HUES48 (cell line): Measurements from ENCODE around the gene NDUFAF2.

Source experiments
- H3K27ac ChIP-seq: one replicate; pipeline ENCODE4 v1.7.0; 2013; ENCODE audit warnings: low read depth, low read length, inconsistent platforms
- H3K27me3 ChIP-seq: 2 replicates; pipeline ENCODE4 v1.6.1; 2013; ENCODE audit warnings: mild to moderate bottlenecking, low read length; ENCODE audit not compliant: control insufficient read depth, insufficient read depth
- H3K36me3 ChIP-seq: 2 replicates; pipeline ENCODE4 v1.6.1; 2013; ENCODE audit warnings: low read length; ENCODE audit not compliant: control insufficient read depth, insufficient read depth
- H3K4me1 ChIP-seq: 2 replicates; pipeline ENCODE4 v1.6.1; 2013; ENCODE audit warnings: mild to moderate bottlenecking, low read length; ENCODE audit not compliant: control insufficient read depth, insufficient read depth
- H3K4me3 ChIP-seq: 2 replicates; pipeline ENCODE4 v1.5.1; 2013; ENCODE audit warnings: mild to moderate bottlenecking, low read depth, low read length
- H3K9ac ChIP-seq: 2 replicates; pipeline ENCODE4 v1.6.1; 2013; ENCODE audit warnings: mild to moderate bottlenecking, low read depth, low read length, moderate library complexity
- H3K9me3 ChIP-seq: 2 replicates; pipeline ENCODE4 v1.6.1; 2013; ENCODE audit warnings: low read length; ENCODE audit not compliant: control insufficient read depth, insufficient read depth

The NDUFAF2 gene, protein sequence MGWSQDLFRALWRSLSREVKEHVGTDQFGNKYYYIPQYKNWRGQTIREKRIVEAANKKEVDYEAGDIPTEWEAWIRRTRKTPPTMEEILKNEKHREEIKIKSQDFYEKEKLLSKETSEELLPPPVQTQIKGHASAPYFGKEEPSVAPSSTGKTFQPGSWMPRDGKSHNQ

DNA sequence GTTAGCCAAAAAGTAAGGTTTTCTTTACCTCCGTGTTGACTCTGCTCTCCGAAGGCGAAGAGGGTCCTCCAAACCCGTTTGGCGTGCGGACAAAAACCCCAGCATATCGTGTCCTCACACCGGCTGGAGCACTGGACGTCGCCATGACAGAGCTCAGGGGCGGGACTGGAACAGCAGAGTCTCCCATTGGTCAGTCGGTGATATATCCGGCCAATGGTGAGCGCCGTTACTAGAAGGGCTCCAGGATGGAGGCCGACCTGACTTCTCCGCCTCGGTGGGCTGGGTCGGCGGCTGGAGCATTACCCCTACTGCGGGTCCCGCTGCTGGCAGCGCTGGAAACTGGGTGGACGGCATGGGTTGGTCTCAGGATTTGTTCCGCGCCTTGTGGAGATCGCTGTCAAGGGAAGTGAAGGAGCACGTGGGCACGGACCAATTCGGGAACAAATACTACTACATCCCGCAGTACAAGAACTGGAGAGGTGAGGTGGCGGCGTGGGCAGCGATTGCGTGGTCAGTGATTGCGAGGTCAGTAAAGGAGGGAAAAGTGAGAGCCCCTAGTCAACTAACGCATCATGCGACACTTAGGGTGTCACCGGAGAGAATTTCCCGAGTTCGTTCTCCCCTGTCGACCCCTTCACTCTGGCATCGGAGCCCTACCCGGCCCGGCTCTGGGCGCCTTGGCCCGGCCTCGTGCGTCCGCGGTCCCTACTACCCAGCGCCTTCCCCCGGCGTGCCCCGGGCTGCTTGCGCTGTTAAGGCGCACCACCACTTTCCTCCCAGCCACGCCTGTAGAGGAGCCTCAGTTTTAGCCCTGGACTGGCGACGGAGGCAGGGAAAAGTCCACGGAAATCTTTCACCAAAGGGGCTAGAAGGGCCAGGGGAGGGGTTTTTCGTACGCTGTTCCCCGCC lies at the start of gene NDUFAF2, which contains the start of gene ERCC8:
Gene NDUFAF2, plus strand, starts transcription at position 302 of the 909 bp plus-strand sequence. Its CDS starts 51 bp downstream, at position 353.
Gene ERCC8, minus strand, starts transcription at position 167 of the 909 bp plus-strand sequence. Its CDS starts 62 bp downstream, at position 105.
- Histone ChIP-seq H3K9ac (peak within 1 kb of the TSS; percentile 76), H3K9me3 (no peaks in the 10 kb centered on the region), H3K36me3 (0 out of 2 replicates have a peak, but pooled peaks cover 5% of the 10 kb centered on the region), H3K4me1 (peaks cover 10% of the 10 kb centered on the region), H3K27ac (peak within 1 kb of the TSS; percentile 58), H3K4me3 (peak within 1 kb of the TSS; percentile 93), H3K27me3 (peaks cover 7% of the 10 kb centered on the region)

DNA sequence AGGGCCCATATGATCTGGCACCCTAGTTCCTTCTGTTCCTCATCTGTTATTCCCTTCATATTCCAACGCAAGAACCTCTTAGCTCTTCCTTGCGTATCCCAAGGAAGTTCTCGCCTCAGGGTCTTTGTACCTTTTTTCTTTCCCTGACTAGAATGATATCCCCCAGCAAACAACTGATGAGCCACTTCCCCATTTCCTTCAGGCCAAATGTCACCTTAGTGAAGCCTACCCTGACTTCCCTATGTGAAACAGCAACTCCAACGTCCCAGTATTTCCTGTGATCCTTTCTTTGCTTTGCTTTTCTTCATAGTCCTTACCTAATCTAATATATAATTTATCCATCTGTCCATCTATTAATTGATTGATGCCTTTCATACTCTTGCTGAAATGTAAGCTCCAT lies 48.0 kb upstream of the NDUFAF2 start:
- H3K4me3 ChIP-seq, result no peak overlapping the region
- peaks cover 2% of the 10 kb centered on the region for H3K4me1 ChIP-seq
- no peaks in the 10 kb centered on the region for H3K9me3 ChIP-seq
- H3K27me3 ChIP-seq, result no peaks in the 10 kb centered on the region
- H3K36me3 ChIP-seq, result peaks cover 57% of the 10 kb centered on the region
- no peak overlapping the region for H3K27ac ChIP-seq
- H3K9ac ChIP-seq, result no peak overlapping the region

DNA sequence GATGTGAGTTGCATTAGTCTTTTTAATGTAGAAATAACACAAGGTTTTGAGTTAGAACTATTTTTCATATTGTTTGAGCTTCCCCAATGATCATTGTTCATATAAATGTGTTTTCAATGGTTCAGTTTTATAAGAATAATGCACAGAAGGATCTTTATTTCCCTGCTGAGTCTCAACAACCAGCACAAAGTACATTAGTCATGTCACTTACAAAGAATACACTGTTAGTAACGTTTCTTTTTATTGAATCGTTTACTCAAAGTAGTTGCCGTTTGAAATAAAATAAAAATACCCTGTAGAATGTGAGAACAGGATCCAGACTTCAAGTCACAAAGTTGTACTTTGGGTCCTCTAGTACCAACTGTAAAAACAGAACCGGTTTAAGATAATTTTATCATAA lies 41.6 kb upstream of the NDUFAF2 start:
- H3K4me1 ChIP-seq, result peaks cover 6% of the 10 kb centered on the region; the same call in 1 of the 2 replicates
- H3K9me3 ChIP-seq, result no peaks in the 10 kb centered on the region
- H3K9ac ChIP-seq, result no peak overlapping the region
- no peaks in the 10 kb centered on the region for H3K27me3 ChIP-seq
- H3K27ac ChIP-seq, result no peak overlapping the region
- no peak overlapping the region for H3K4me3 ChIP-seq
- H3K36me3 ChIP-seq, result peaks cover 14% of the 10 kb centered on the region; the same call in 1 of the 2 replicates

DNA sequence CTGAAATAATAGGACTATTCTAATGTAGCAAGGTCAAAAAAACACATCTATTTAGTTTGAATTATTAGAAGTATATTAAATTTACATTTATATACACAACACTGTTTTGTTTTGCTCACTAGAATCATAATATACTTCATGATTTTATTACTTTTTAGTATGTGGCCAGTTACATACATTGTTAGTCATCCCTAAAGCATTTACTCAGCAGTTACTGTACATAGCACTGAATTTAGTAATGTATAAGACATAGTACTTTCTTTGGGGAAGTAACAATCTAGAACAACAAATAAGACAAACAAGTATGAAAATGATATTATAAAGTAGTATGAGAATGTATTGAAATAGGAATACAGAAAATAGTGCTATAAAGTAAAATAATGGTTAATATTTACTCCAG lies 28.4 kb upstream of the NDUFAF2 start:
- no peak overlapping the region for H3K4me3 ChIP-seq
- H3K9me3 ChIP-seq, result no peaks in the 10 kb centered on the region
- peaks cover 26% of the 10 kb centered on the region for H3K36me3 ChIP-seq
- no peak overlapping the region for H3K27ac ChIP-seq
- H3K9ac ChIP-seq, result no peak overlapping the region
- no peaks in the 10 kb centered on the region for H3K4me1 ChIP-seq
- no peaks in the 10 kb centered on the region for H3K27me3 ChIP-seq

DNA sequence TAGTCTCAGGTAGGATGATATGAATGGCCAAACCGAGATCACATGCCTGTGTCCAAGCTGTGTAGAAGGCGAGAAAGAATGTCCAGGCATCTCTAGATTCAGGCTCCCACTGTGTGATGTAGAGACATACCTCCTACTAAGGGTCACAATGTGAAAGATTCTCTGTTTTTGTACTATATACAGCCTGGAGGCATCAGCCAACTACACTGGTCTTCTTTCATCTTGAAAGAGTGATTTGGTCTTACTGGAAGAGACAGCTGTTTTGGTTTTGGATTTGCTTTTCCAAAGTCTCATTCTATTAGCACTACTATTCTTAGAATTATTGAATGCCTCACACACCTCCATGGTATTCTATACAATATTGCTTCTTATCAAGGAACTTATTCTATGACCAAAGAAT lies 26.5 kb upstream of the NDUFAF2 start:
- Histone ChIP-seq H3K4me1 (no peaks in the 10 kb centered on the region), H3K9me3 (no peaks in the 10 kb centered on the region), H3K27me3 (no peaks in the 10 kb centered on the region), H3K4me3 (no peak overlapping the region), H3K9ac (no peak overlapping the region), H3K36me3 (peaks cover 30% of the 10 kb centered on the region), H3K27ac (no peak overlapping the region)

DNA sequence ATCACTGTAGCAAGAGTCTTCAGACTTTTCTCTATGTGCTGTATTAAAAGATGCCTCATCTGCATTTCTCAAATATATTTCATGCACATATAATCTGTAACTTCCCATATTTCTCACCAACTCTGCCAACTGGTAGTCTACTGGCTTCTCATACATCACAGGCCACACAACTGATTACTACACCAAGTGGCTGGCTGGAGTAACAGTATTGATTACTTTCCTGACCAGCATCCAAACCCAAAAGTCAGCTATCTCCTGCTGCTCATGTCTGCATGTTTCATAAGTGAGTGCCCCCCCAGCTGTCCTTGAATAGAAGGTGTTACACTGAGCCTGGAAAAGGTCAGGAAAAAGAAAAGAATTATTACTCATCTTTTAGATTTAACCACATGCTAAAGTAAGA lies 17.6 kb upstream of the NDUFAF2 start:
- Histone ChIP-seq H3K4me3 (no peak overlapping the region), H3K36me3 (peaks cover 39% of the 10 kb centered on the region)

DNA sequence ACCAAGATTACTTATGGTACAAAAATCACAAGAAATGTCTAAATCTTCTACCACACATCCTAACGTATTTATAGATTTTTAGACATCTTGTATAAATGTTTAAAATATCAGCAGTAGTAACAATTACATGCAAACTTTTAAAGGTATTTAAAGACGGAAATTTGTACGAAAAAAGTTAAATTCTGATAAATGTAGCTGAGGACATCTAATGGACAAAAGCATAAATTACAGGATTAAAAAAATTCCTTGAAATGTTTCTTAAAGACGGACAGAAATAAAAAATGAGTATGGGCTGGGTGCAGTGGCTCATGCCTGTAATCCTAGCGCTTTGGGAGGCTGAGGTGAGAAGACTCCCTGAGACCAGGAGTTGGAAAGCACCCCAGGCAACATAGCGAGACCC lies 16.0 kb upstream of the NDUFAF2 start:
- Histone ChIP-seq H3K9ac (no peak overlapping the region), H3K36me3 (peaks cover 36% of the 10 kb centered on the region), H3K4me3 (no peak overlapping the region), H3K9me3 (no peaks in the 10 kb centered on the region), H3K27me3 (no peaks in the 10 kb centered on the region), H3K27ac (no peak overlapping the region), H3K4me1 (no peaks in the 10 kb centered on the region)

More for the DNA sequence above, 17.6 kb upstream of the NDUFAF2 start:
- Histone ChIP-seq H3K4me1 (no peaks in the 10 kb centered on the region), H3K9me3 (no peaks in the 10 kb centered on the region), H3K27me3 (no peaks in the 10 kb centered on the region), H3K9ac (no peak overlapping the region), H3K27ac (no peak overlapping the region)

DNA sequence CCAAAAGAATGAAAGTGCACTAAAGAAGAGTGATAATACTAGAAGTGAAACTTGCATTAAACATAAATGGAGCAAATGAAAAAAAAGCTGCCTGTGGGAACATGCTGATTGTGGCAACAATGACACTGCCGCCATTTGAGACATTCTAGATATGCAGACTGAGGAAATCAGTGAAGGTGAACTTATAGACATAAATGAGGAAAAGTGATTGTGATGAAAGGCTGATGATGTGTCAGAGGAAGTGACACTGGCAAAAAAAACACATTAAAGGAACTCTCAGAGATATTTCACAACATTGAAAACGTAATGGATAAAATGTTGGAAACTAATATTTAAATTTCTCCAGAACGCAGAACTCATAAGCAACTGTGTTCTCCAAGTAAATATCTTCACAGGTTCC lies 1.4 kb upstream of the NDUFAF2 start:
- H3K27ac ChIP-seq, result no peak overlapping the region
- H3K36me3 ChIP-seq, result peaks cover 10% of the 10 kb centered on the region; the same call in 1 of the 2 replicates
- peaks cover 7% of the 10 kb centered on the region for H3K27me3 ChIP-seq
- H3K9ac ChIP-seq, result no peak overlapping the region
- H3K9me3 ChIP-seq, result no peaks in the 10 kb centered on the region
- H3K4me3 ChIP-seq, result peak overlapping the region; percentile 93; the same call in 1 of the 2 replicates
- H3K4me1 ChIP-seq, result peaks cover 10% of the 10 kb centered on the region

DNA sequence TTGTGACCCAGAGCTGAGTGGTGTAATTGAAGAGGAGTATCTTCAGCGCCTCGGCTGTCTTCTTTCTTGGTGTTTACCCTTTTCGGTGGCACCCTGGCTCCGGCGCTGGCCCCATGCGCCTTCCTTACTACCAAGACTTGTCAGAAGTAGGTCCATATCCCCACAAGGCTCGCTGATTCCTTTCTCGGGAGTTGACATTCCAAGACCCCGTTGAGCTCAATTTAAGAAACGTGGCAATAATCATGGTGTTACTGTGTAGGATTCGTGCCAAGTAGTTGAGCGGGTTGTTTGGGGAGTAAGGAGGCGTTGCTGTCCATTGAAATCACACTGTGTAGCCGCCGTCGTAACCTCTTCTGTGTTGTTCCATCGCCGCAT lies 795 bp downstream of the NDUFAF2 start:
- H3K27me3 ChIP-seq, result peaks cover 7% of the 10 kb centered on the region
- H3K36me3 ChIP-seq, result 0 out of 2 replicates have a peak, but pooled peaks cover 2% of the 10 kb centered on the region
- no peak overlapping the region for H3K27ac ChIP-seq
- peak overlapping the region; percentile 93 for H3K4me3 ChIP-seq
- H3K9ac ChIP-seq, result peak overlapping the region; percentile 50
- H3K9me3 ChIP-seq, result no peaks in the 10 kb centered on the region
- H3K4me1 ChIP-seq, result peaks cover 10% of the 10 kb centered on the region

DNA sequence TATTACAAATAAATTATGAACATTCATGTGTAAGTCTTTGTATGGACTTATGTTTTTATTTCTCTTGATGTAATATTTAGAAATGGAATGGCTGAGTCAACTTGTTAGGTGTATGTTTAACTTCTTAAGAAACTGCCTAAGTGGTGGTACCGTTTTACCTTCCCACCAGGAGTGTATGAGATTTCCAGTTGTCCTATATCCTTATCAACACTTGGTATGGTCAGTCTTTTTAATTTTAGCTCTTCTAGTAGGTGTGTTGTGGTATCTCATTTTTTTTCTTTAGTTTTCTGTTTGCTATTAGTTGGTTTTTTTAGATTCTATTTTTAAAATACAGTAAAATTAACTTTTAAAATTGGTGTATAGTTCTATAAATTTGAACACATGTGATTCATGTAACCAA lies 3.7 kb downstream of the NDUFAF2 start:
- Histone ChIP-seq H3K9ac (no peak overlapping the region), H3K27ac (no peak overlapping the region), H3K4me1 (peaks cover 10% of the 10 kb centered on the region), H3K27me3 (peaks cover 7% of the 10 kb centered on the region), H3K4me3 (no peak overlapping the region), H3K36me3 (no peaks in the 10 kb centered on the region), H3K9me3 (no peaks in the 10 kb centered on the region)

DNA sequence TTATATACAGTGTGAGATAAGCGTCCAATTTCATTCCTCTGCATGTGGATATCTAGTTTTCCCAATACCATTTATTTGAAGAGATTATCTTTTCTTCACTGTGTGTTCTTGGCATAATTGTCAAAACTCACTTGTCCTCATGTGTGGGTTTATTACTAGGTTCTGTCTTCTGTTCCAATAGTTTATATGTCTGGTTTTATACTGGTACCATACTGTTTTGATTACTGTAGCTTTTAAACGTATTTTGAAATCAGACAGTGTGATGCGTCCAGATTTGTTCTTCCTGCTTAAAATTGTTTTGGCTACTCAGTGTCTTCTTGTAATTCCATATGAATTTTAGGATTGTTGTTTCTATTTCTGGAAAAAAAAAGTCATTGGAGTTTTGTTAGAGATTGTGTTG lies 10.2 kb downstream of the NDUFAF2 start:
- no peak overlapping the region for H3K27ac ChIP-seq
- no peak overlapping the region for H3K4me3 ChIP-seq
- H3K9ac ChIP-seq, result no peak overlapping the region
- H3K36me3 ChIP-seq, result no peaks in the 10 kb centered on the region
- no peaks in the 10 kb centered on the region for H3K9me3 ChIP-seq
- peaks cover 6% of the 10 kb centered on the region for H3K4me1 ChIP-seq
- H3K27me3 ChIP-seq, result no peaks in the 10 kb centered on the region
